ENCODE measurements around the gene LHFPL3. TPM values are rescaled to one million over a fixed set of nuclear protein-coding genes. Genes with fewer than 3 reads are reported as not detected.

Gene LHFPL3
- total and polyA plus RNA-seq, 12 donors: 0.14 TPM; not detected in 11

- Histone ChIP-seq H3K36me3 (replicated peaks in 1 of 2) (no peaks in the 10 kb centered on the region), H3K4me3 (no peak overlapping the region), H3K4me1 (replicated peaks in 1 of 2) (no peaks in the 10 kb centered on the region), H3K9me3 (replicated peaks in 1 of 3) (no peaks in the 10 kb centered on the region), H3K27me3 (no peaks in the 10 kb centered on the region), H3K27ac (no peak overlapping the region)
- intact Hi-C loops (cut with DNase I): no loop called here
- DNase-seq: no peak
- no peak for TF ChIP-seq CTCF (IDR thresholded peaks at IDR 0.05)
- TF ChIP-seq POLR2A (IDR thresholded peaks at IDR 0.05): no peak
- WGBS, 4 donors: 41 to 45% (median 44%) methylated on average over 4 of the region's 4 CpGs
These were observed 28.6 kb upstream of the LHFPL3 start for GRCh38 chr7:104299777-104300176.

GRCh38 chr7:104306793-104307192 lies 21.6 kb upstream of the LHFPL3 start:
- TF ChIP-seq POLR2A (IDR thresholded peaks at IDR 0.05) (no peak), CTCF (IDR thresholded peaks at IDR 0.05) (no peak)
- H3K27ac ChIP-seq: no peak overlapping the region
- intact Hi-C loops (cut with DNase I): no loop called here

GRCh38 chr7:104317948-104318629 lies 10.3 kb upstream of the LHFPL3 start:
- intact Hi-C loops (cut with DNase I): no loop called here
- TF ChIP-seq CTCF (IDR thresholded peaks at IDR 0.05) (no peak), POLR2A (IDR thresholded peaks at IDR 0.05) (no peak)
- Histone ChIP-seq H3K9me3 (replicated peaks in 1 of 3) (peaks cover 0 to 10% (median 0%) of the 10 kb centered on the region in 3 donors), H3K4me1 (replicated peaks in 1 of 2) (no peaks in the 10 kb centered on the region), H3K27me3 (no peaks in the 10 kb centered on the region), H3K27ac (no peak overlapping the region), H3K36me3 (replicated peaks in 1 of 2) (no peaks in the 10 kb centered on the region), H3K4me3 (no peak overlapping the region)
- WGBS, 4 donors: 54 to 69% (median 61%) methylated on average over 5 of the region's 5 CpGs
- DNase-seq: no peak

More at GRCh38 chr7:104306793-104307192, 21.6 kb upstream of the LHFPL3 start:
- no peak overlapping the region for H3K4me3 ChIP-seq
- H3K9me3 ChIP-seq (replicated peaks in 1 of 3): no peaks in the 10 kb centered on the region
- no peak for DNase-seq
- H3K27me3 ChIP-seq: no peaks in the 10 kb centered on the region
- no peaks in the 10 kb centered on the region for H3K36me3 ChIP-seq (replicated peaks in 1 of 2)
- WGBS, 4 donors: 71 to 78% (median 73%) methylated on average over 4 of the region's 4 CpGs
- H3K4me1 ChIP-seq (replicated peaks in 1 of 2): no peaks in the 10 kb centered on the region

- WGBS, 4 donors: 40 to 50% (median 47%) methylated on average over 7 of the region's 7 CpGs
- no peak for DNase-seq
- Histone ChIP-seq H3K27me3 (peaks cover 40% of the 10 kb centered on the region), H3K36me3 (replicated peaks in 1 of 2) (no peaks in the 10 kb centered on the region), H3K4me3 (no peak overlapping the region), H3K27ac (no peak overlapping the region), H3K9me3 (replicated peaks in 1 of 3) (no peaks in the 10 kb centered on the region), H3K4me1 (replicated peaks in 1 of 2) (no peaks in the 10 kb centered on the region)
- intact Hi-C loops (cut with DNase I): no loop called here
- TF ChIP-seq CTCF (IDR thresholded peaks at IDR 0.05): no peak
- TF ChIP-seq POLR2A (IDR thresholded peaks at IDR 0.05): no peak
These were observed 869 bp upstream of the LHFPL3 start for GRCh38 chr7:104327534-104327933.

Measured in adrenal gland (tissue), 12 donors.